Caco-2 (cell line): ENCODE measurements around the gene CX3CL1. TPM values are rescaled to one million over a fixed set of nuclear protein-coding genes. Genes with fewer than 3 reads are reported as not detected.

Experiments
- BruUV-seq: library from RNA; stranded (reverse); fragments of 400-500 nt; replicated peaks from 2 replicates; lab custom pipeline; 2021; lab: Mats Ljungman, UMichigan
- CTCF ChIA-PET: fragments of 300-600 bp; sonication (Branson Sonifier 250); formaldehyde crosslinking; loops from one replicate; lab custom pipeline; 2022; ENCODE audit warnings: antibody characterized with exemption; lab: Charles Lee
- POLR2A ChIA-PET: fragments of 300-600 bp; sonication (Branson Sonifier 250); formaldehyde crosslinking; loops from one replicate; lab custom pipeline; 2022; ENCODE audit warnings: antibody characterized with exemption; lab: Charles Lee
- DNase-seq, 2 experiments: peaks; one replicate each; pipeline versions ENCODE4 v3.0.0 to v3.0.0-alpha.2; 2020 to 2022
- H3K27me3 ChIP-seq: replicated peaks from 2 replicates; pipeline ENCODE4 v1.6.0; 2011; ENCODE audit warnings: low read length; ENCODE audit not compliant: control insufficient read depth, insufficient read depth
- H3K36me3 ChIP-seq: 2 replicates; pipeline ENCODE4 v1.5.1; 2011; ENCODE audit warnings: low read length; ENCODE audit not compliant: control insufficient read depth, insufficient read depth
- H3K4me1 ChIP-seq: fragments of 250-450 bp; sonication (Bioruptor Pico); 2 replicates; pipeline ENCODE4 v1.5.1; 2020; ENCODE audit warnings: mild to moderate bottlenecking
- H3K4me3 ChIP-seq: 2 replicates; pipeline ENCODE4 v1.5.1; 2011; ENCODE audit warnings: low read depth, mild to moderate bottlenecking, control low read depth, low read length
- H3K9me3 ChIP-seq: fragments of 250-450 bp; sonication (Bioruptor Pico); 2 replicates; pipeline ENCODE4 v1.5.1; 2020; ENCODE audit warnings: mild to moderate bottlenecking, moderate library complexity
- H3K27ac Mint-ChIP-seq: one replicate; pipeline ENCODE4 v1.8.0; 2022; ENCODE audit warnings: mixed read lengths; ENCODE audit not compliant: unreplicated experiment
- H3K27me3 Mint-ChIP-seq: one replicate; pipeline ENCODE4 v1.8.0; 2022; ENCODE audit warnings: mixed read lengths; ENCODE audit not compliant: insufficient read depth, unreplicated experiment
- H3K36me3 Mint-ChIP-seq: one replicate; pipeline ENCODE4 v1.8.0; 2022; ENCODE audit warnings: mild to moderate bottlenecking, mixed read lengths; ENCODE audit not compliant: insufficient read depth, unreplicated experiment
- H3K4me1 Mint-ChIP-seq: one replicate; pipeline ENCODE4 v1.8.0; 2022; ENCODE audit warnings: low read depth, mixed read lengths; ENCODE audit not compliant: unreplicated experiment
- H3K4me3 Mint-ChIP-seq: one replicate; pipeline ENCODE4 v1.8.0; 2022; ENCODE audit warnings: mild to moderate bottlenecking, moderate library complexity, mixed read lengths; ENCODE audit not compliant: unreplicated experiment
- H3K9me3 Mint-ChIP-seq: one replicate; pipeline ENCODE4 v1.8.0; 2022; ENCODE audit warnings: mixed read lengths; ENCODE audit not compliant: unreplicated experiment
- CTCF ChIP-seq, 2 experiments: fragments of 200-600 bp in 1 of 2; IDR thresholded peaks; 1 replicate in 1 of 2; 2 replicates in 1 of 2; pipeline versions ENCODE4 v1.5.1 to v1.8.0; 2011 to 2022; ENCODE audit warnings: antibody characterized with exemption in 1 of 2, control low read depth in 1 of 2, inconsistent platforms in 1 of 2, low read depth in 1 of 2, low read length in 1 of 2, mild to moderate bottlenecking in 1 of 2, moderate library complexity in 1 of 2; ENCODE audit not compliant: insufficient read depth in 1 of 2, severe bottlenecking in 1 of 2, unreplicated experiment in 1 of 2
- intact Hi-C: fragments of 100-400 bp; cut with micrococcal nuclease; formaldehyde crosslinking; loops from one replicate; pipeline ENCODE4 v1.10.0; 2022; ENCODE audit not compliant: unreplicated experiment
- total RNA-seq: library from RNA; stranded (reverse); gene quantifications from 2 replicates; pipeline ENCODE4 v1.2.3, GENCODE V29; 2022

The CX3CL1 gene
- total RNA-seq, 1 experiment from 2014 or later = not detected

GRCh38 chr16:57383276-57384247 is 11.3 kb downstream of the CX3CL1 start:
- no peak overlapping the region for H3K4me3 ChIP-seq
- Mint-ChIP-seq H3K4me3 (no peak overlapping the region), H3K27me3 (no peaks in the 10 kb centered on the region), H3K27ac (no peak overlapping the region), H3K36me3 (no peaks in the 10 kb centered on the region), H3K4me1 (peaks cover 16% of the 10 kb centered on the region), H3K9me3 (no peaks in the 10 kb centered on the region)
- ChIA-PET CTCF (no interaction called here), POLR2A (no interaction called here)
- no peaks in the 10 kb centered on the region for H3K27me3 ChIP-seq
- no peak for TF ChIP-seq CTCF (IDR thresholded peaks at IDR 0.05; ENCODE audit: insufficient read depth in 1 of 2, low read depth in 1 of 2, low read length in 1 of 2, severe bottlenecking in 1 of 2, unreplicated experiment in 1 of 2)
- DNase-seq = peak in 1 of 2 experiments; percentile 53
- no TSS peak for BruUV-seq
- H3K4me1 ChIP-seq = peaks cover 16% of the 10 kb centered on the region
- intact Hi-C loops = no loop called here
- no peaks in the 10 kb centered on the region for H3K9me3 ChIP-seq
- no peaks in the 10 kb centered on the region for H3K36me3 ChIP-seq

- H3K9me3 Mint-ChIP-seq = no peaks in the 10 kb centered on the region
- Histone ChIP-seq H3K4me3 (no peak overlapping the region), H3K4me1 (peaks cover 20% of the 10 kb centered on the region), H3K36me3 (no peaks in the 10 kb centered on the region), H3K27me3 (no peaks in the 10 kb centered on the region), H3K9me3 (no peaks in the 10 kb centered on the region)
- no peaks in the 10 kb centered on the region for H3K27me3 Mint-ChIP-seq
- intact Hi-C loops = no loop called here
- POLR2A ChIA-PET = no interaction called here
- no peak for DNase-seq
- CTCF ChIA-PET = no interaction called here
- BruUV-seq = no TSS peak
- H3K4me3 Mint-ChIP-seq = no peak overlapping the region
- H3K4me1 Mint-ChIP-seq = peaks cover 25% of the 10 kb centered on the region
- no peak overlapping the region for H3K27ac Mint-ChIP-seq
- TF ChIP-seq CTCF (IDR thresholded peaks at IDR 0.05; ENCODE audit: insufficient read depth in 1 of 2, low read depth in 1 of 2, low read length in 1 of 2, severe bottlenecking in 1 of 2, unreplicated experiment in 1 of 2) = no peak
- H3K36me3 Mint-ChIP-seq = no peaks in the 10 kb centered on the region
Observed at GRCh38 chr16:57384248-57385070, 12.2 kb downstream of the CX3CL1 start.

- H3K27me3 Mint-ChIP-seq = no peaks in the 10 kb centered on the region
- no peak overlapping the region for H3K4me3 ChIP-seq
- peaks cover 25% of the 10 kb centered on the region for H3K4me1 Mint-ChIP-seq
- CTCF ChIA-PET = no interaction called here
- no peaks in the 10 kb centered on the region for H3K27me3 ChIP-seq
- BruUV-seq = no TSS peak
- no peak for DNase-seq
- no peak overlapping the region for H3K27ac Mint-ChIP-seq
- no peaks in the 10 kb centered on the region for H3K9me3 ChIP-seq
- no peaks in the 10 kb centered on the region for H3K36me3 Mint-ChIP-seq
- POLR2A ChIA-PET = no interaction called here
- H3K9me3 Mint-ChIP-seq = no peaks in the 10 kb centered on the region
- intact Hi-C loops = no loop called here
- peaks cover 20% of the 10 kb centered on the region for H3K4me1 ChIP-seq
- no peak overlapping the region for H3K4me3 Mint-ChIP-seq
- no peak for TF ChIP-seq CTCF (IDR thresholded peaks at IDR 0.05; ENCODE audit: insufficient read depth in 1 of 2, low read depth in 1 of 2, low read length in 1 of 2, severe bottlenecking in 1 of 2, unreplicated experiment in 1 of 2)
- H3K36me3 ChIP-seq = no peaks in the 10 kb centered on the region
Observed at GRCh38 chr16:57385083-57385482, 12.8 kb downstream of the CX3CL1 start.
